ENCODE measurements around the gene PPM1N.
A peak's percentile ranks its signal among the peaks of the same experiment; 100 is the strongest.

PPM1N gene

GRCh38 chr19:45464852-45465441, 33.3 kb upstream of the PPM1N start:
- no peak for DNase-seq (ENCODE audit: low read depth in 1 of 2, low spot score in 1 of 2)
- no peak for TF ChIP-seq JUND (IDR thresholded peaks at IDR 0.05; ENCODE audit: low read depth)
- in situ Hi-C loops (cut with HindIII; ENCODE audit: low pct_unique_long_range_greater_than_20kb, low sequenced_read_pairs) = no loop called here

- in situ Hi-C loops (cut with HindIII; ENCODE audit: low pct_unique_long_range_greater_than_20kb, low sequenced_read_pairs) = no loop called here
- TF ChIP-seq JUND (IDR thresholded peaks at IDR 0.05; ENCODE audit: low read depth) = no peak
- no peak for DNase-seq (ENCODE audit: low read depth in 1 of 2, low spot score in 1 of 2)
These were observed 31.2 kb upstream of the PPM1N start for GRCh38 chr19:45467115-45467455.

GRCh38 chr19:45467456-45468158, 30.6 kb upstream of the PPM1N start, which contains the start of gene FOSB:
Gene FOSB, plus strand, starts transcription at chr19:45467996. Its CDS starts 591 bp downstream, at chr19:45468587.
- DNase-seq (ENCODE audit: low read depth in 1 of 2, low spot score in 1 of 2) = peak; percentile 65 to 95
- in situ Hi-C loops (cut with HindIII; ENCODE audit: low pct_unique_long_range_greater_than_20kb, low sequenced_read_pairs) = no loop called here
- 0 out of 2 replicates have a peak, but pooled peaks have one; percentile 11 for TF ChIP-seq JUND (IDR thresholded peaks at IDR 0.05; ENCODE audit: low read depth)

- no peak for DNase-seq (ENCODE audit: low read depth in 1 of 2, low spot score in 1 of 2)
- no peak for TF ChIP-seq JUND (IDR thresholded peaks at IDR 0.05; ENCODE audit: low read depth)
- in situ Hi-C loops (cut with HindIII; ENCODE audit: low pct_unique_long_range_greater_than_20kb, low sequenced_read_pairs) = no loop called here
These were observed 30.0 kb upstream of the PPM1N start for GRCh38 chr19:45468159-45468651.

- in situ Hi-C loops (cut with HindIII; ENCODE audit: low pct_unique_long_range_greater_than_20kb, low sequenced_read_pairs) = no loop called here
- no peak for DNase-seq (ENCODE audit: low read depth in 1 of 2, low spot score in 1 of 2)
- TF ChIP-seq JUND (IDR thresholded peaks at IDR 0.05; ENCODE audit: low read depth) = no peak
These were observed 29.5 kb upstream of the PPM1N start for GRCh38 chr19:45468803-45469131.

- in situ Hi-C loops (cut with HindIII; ENCODE audit: low pct_unique_long_range_greater_than_20kb, low sequenced_read_pairs) = no loop called here
- DNase-seq (ENCODE audit: low read depth in 1 of 2, low spot score in 1 of 2) = peak; percentile 77 to 96
- TF ChIP-seq JUND (IDR thresholded peaks at IDR 0.05; ENCODE audit: low read depth) = no peak
These were observed 28.9 kb upstream of the PPM1N start for GRCh38 chr19:45469132-45469944.

GRCh38 chr19:45469945-45470761, 28.1 kb upstream of the PPM1N start:
- no peak for TF ChIP-seq JUND (IDR thresholded peaks at IDR 0.05; ENCODE audit: low read depth)
- peak in 1 of 2 experiments; percentile 26 for DNase-seq (ENCODE audit: low read depth in 1 of 2, low spot score in 1 of 2)
- in situ Hi-C loops (cut with HindIII; ENCODE audit: low pct_unique_long_range_greater_than_20kb, low sequenced_read_pairs) = no loop called here

- DNase-seq (ENCODE audit: low read depth in 1 of 2, low spot score in 1 of 2) = no peak
- no peak for TF ChIP-seq JUND (IDR thresholded peaks at IDR 0.05; ENCODE audit: low read depth)
- in situ Hi-C loops (cut with HindIII; ENCODE audit: low pct_unique_long_range_greater_than_20kb, low sequenced_read_pairs) = no loop called here
These were observed 27.5 kb upstream of the PPM1N start for GRCh38 chr19:45470762-45471081.

GRCh38 chr19:45471111-45471930, 26.9 kb upstream of the PPM1N start:
- in situ Hi-C loops (cut with HindIII; ENCODE audit: low pct_unique_long_range_greater_than_20kb, low sequenced_read_pairs) = no loop called here
- no peak for TF ChIP-seq JUND (IDR thresholded peaks at IDR 0.05; ENCODE audit: low read depth)
- no peak for DNase-seq (ENCODE audit: low read depth in 1 of 2, low spot score in 1 of 2)

GRCh38 chr19:45471931-45472562, 26.2 kb upstream of the PPM1N start:
- DNase-seq (ENCODE audit: low read depth in 1 of 2, low spot score in 1 of 2) = no peak
- in situ Hi-C loops (cut with HindIII; ENCODE audit: low pct_unique_long_range_greater_than_20kb, low sequenced_read_pairs) = no loop called here

More at GRCh38 chr19:45471931-45472562, 26.2 kb upstream of the PPM1N start:
- no peak for TF ChIP-seq JUND (IDR thresholded peaks at IDR 0.05; ENCODE audit: low read depth)
